Measurements from ENCODE around the gene OR13D1.

GRCh38 chr9:104740621-104741020 is 46.3 kb downstream of the OR13D1 start:
- no peak for TF ChIP-seq CTCF (IDR thresholded peaks at IDR 0.05)
- TF ChIP-seq POLR2A (IDR thresholded peaks at IDR 0.05): no peak
- no peak for TF ChIP-seq POLR2AphosphoS5 (IDR thresholded peaks at IDR 0.05; ENCODE audit: insufficient read depth in 1 of 2, low read depth in 1 of 2)
